Spleen (tissue), 11 donors: ENCODE data around the gene MAGI2. TPM values are rescaled to one million over a fixed set of nuclear protein-coding genes. Genes with fewer than 3 reads are reported as not detected.

Source experiments
- DNase-seq: peaks from one replicate; pipeline ENCODE4 v3.0.0-alpha.2; 2020
- H3K27ac ChIP-seq, 8 donors: fragments of 200-600 bp; sonication (generic) in 7 of 8; 1 replicate in 4 of 8; 2 replicates in 4 of 8; pipeline versions ENCODE4 v1.5.0 to v1.8.0; 2016 to 2021; ENCODE audit warnings: inconsistent platforms in 4 of 8, mild to moderate bottlenecking in 4 of 8, moderate library complexity in 1 of 8
- H3K27me3 ChIP-seq, 7 donors: fragments of 200-600 bp; sonication (generic) in 6 of 7; replicated peaks in 1 of 7; 1 replicate in 4 of 7; 2 replicates in 3 of 7; pipeline versions ENCODE4 v1.5.0 to v1.8.0; 2016 to 2021; ENCODE audit warnings: inconsistent platforms in 3 of 7, mild to moderate bottlenecking in 1 of 7
- H3K36me3 ChIP-seq, 6 donors: fragments of 200-600 bp; sonication (generic) in 5 of 6; 1 replicate in 4 of 6; 2 replicates in 2 of 6; pipeline versions ENCODE4 v1.5.0 to v1.8.0; 2016 to 2021; ENCODE audit warnings: inconsistent platforms in 2 of 6
- H3K4me1 ChIP-seq, 6 donors: fragments of 200-600 bp; sonication (generic) in 5 of 6; 1 replicate in 3 of 6; 2 replicates in 3 of 6; pipeline versions ENCODE4 v1.5.0 to v1.8.0; 2016 to 2021; ENCODE audit warnings: inconsistent platforms in 3 of 6
- H3K4me3 ChIP-seq, 8 donors: fragments of 200-600 bp; sonication (generic) in 7 of 8; 1 replicate in 4 of 8; 2 replicates in 4 of 8; pipeline versions ENCODE4 v1.5.0 to v1.8.0; 2016 to 2021; ENCODE audit warnings: inconsistent platforms in 4 of 8, mild to moderate bottlenecking in 4 of 8, moderate library complexity in 2 of 8
- H3K9me3 ChIP-seq, 8 donors: fragments of 200-600 bp; sonication (generic) in 7 of 8; 1 replicate in 4 of 8; 2 replicates in 4 of 8; pipeline versions ENCODE4 v1.5.0 to v1.8.0; 2016 to 2021; ENCODE audit warnings: inconsistent platforms in 4 of 8
- POLR2A ChIP-seq, 3 donors: fragments of 450-650 bp; IDR thresholded peaks; one replicate each; pipeline ENCODE4 v1.5.1; 2017; ENCODE audit warnings: antibody characterized with exemption in 3 of 3, mild to moderate bottlenecking in 1 of 3
- POLR2AphosphoS5 ChIP-seq, 3 donors: sonication (generic); formaldehyde crosslinking; IDR thresholded peaks; one replicate each; pipeline ENCODE4 v1.5.1; 2017; ENCODE audit warnings: antibody characterized with exemption in 3 of 3
- WGBS, 5 donors: extraction: QIAGEN DNeasy Blood & Tissue Kit in 3 of 5; methylation state at CpG; one replicate each; pipeline versions ENCODE4 v1.1.5 to v1.1.7; 2013 to 2018; 5-methylcytosine and 5-hydroxymethylcytosine counted together
- intact Hi-C: fragments of 100-400 bp; cut with DNase I; formaldehyde crosslinking; loops from one replicate; pipeline ENCODE4 v1.15.0; 2023; ENCODE audit warnings: low total_unique reads
- polyA plus RNA-seq, 3 donors: library from polyadenylated mRNA; stranded (reverse); fragments of 200-250 nt; gene quantifications; one replicate each; pipeline ENCODE4 v1.2.1, GENCODE V29; 2013
- total RNA-seq, 7 donors: library from RNA; depleted of rRNA in 3 of 7; stranded (reverse); fragments of >200 nt in 3 of 7; fragmentation: NEBNext Ultra II Directional in 4 of 7; extraction: Animal tissue kit (Norgen Biotek cat#: 25700) in 4 of 7; gene quantifications; one replicate each; pipeline versions ENCODE4 v1.1.0 to v1.2.1, GENCODE V29; 2016 to 2021
- TF ChIP-seq, protein P1 (sequence below), 11 experiments: fragments of 200-600 bp in 7 of 11; fragments of 450-650 bp in 4 of 11; sonication (generic) in 4 of 11; IDR thresholded peaks in 8 of 11; conservative IDR thresholded peaks in 3 of 11; 1 replicate in 7 of 11; 2 replicates in 4 of 11; pipeline versions ENCODE4 v1.4.0 to v1.8.0; 2016 to 2021; ENCODE audit warnings: antibody characterized with exemption in 11 of 11, inconsistent platforms in 4 of 11, mild to moderate bottlenecking in 1 of 11
- donor health status: healthy with polysubstance abuse.
- donor health status: DM: no; HTN: no; CAD: no; lungs with moderate emphysema.
- donor health status: DM: no; HTN: no; CAD: no.
- donor health status: Bipolar disorder and iron deficiency.
- donor health status: healthy.
- donor health status: DM: no; HTN: no; CAD: no.
- donor health status: DM: yes; HTN: yes; CAD: no.

Gene MAGI2
- total and polyA plus RNA-seq, 10 donors = 0.74 to 18.1 (median 11.1) TPM

DNA sequence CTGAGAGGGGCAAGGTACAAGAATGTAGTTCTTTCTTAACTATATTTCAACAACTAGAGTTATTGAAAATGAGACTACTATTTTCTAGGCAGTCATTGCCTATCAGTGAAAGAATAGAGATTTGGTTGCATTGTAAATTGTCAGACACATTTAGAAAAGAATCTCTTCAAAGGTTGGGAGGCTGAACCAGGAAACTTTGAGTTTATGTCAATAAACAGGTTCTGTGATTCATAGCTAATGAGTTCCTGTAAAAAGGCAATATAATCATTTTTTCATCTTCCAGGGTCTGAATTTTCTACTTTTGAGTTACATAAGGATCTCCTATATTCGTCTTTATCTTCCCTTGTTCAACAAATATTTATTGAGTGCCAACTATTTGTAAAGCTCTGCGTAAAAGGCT lies 47.1 kb downstream of the MAGI2 start:
- intact Hi-C loops = no loop called here
- no peaks in the 10 kb centered on the region for H3K4me1 ChIP-seq
- TF ChIP-seq, protein P1, sequence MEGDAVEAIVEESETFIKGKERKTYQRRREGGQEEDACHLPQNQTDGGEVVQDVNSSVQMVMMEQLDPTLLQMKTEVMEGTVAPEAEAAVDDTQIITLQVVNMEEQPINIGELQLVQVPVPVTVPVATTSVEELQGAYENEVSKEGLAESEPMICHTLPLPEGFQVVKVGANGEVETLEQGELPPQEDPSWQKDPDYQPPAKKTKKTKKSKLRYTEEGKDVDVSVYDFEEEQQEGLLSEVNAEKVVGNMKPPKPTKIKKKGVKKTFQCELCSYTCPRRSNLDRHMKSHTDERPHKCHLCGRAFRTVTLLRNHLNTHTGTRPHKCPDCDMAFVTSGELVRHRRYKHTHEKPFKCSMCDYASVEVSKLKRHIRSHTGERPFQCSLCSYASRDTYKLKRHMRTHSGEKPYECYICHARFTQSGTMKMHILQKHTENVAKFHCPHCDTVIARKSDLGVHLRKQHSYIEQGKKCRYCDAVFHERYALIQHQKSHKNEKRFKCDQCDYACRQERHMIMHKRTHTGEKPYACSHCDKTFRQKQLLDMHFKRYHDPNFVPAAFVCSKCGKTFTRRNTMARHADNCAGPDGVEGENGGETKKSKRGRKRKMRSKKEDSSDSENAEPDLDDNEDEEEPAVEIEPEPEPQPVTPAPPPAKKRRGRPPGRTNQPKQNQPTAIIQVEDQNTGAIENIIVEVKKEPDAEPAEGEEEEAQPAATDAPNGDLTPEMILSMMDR (IDR thresholded peaks at IDR 0.05 in 8 of 11, conservative IDR thresholded peaks at IDR 0.05 in 3 of 11) = no peak
- TF ChIP-seq POLR2AphosphoS5 (IDR thresholded peaks at IDR 0.05) = no peak
- TF ChIP-seq POLR2A (IDR thresholded peaks at IDR 0.05) = no peak
- H3K36me3 ChIP-seq = no peaks in the 10 kb centered on the region
- no peaks in the 10 kb centered on the region for H3K9me3 ChIP-seq
- no peak for DNase-seq
- 80 to 93% (median 86%) methylated on average over 2 of the region's 2 CpGs for WGBS, 5 donors
- no peaks in the 10 kb centered on the region for H3K27me3 ChIP-seq
- no peak overlapping the region for H3K27ac ChIP-seq
- H3K4me3 ChIP-seq = no peak overlapping the region

DNA sequence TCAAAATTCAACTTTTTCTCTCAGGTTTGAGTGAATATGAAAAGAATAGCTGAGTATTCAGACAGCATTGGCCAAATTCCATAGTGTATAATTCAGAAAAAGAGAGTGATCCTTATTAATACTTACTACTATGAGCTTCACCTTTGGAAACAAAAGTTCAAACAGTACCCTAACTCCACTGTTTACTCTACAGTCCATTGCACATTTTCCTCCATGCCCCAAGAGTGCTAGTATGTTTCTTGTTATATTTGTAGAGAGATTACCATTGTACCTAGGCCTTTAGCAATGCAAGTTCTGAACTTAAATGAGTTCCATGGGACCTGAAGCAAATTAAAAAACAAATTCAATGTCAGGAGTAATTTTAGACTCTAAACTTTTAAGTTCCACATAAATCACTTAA lies 48.1 kb downstream of the MAGI2 start:
- Histone ChIP-seq H3K4me3 (no peak overlapping the region), H3K36me3 (no peaks in the 10 kb centered on the region), H3K4me1 (no peaks in the 10 kb centered on the region), H3K27me3 (no peaks in the 10 kb centered on the region), H3K27ac (no peak overlapping the region), H3K9me3 (no peaks in the 10 kb centered on the region)
- intact Hi-C loops = no loop called here
- no peak for DNase-seq
- TF ChIP-seq POLR2A (IDR thresholded peaks at IDR 0.05) (no peak), POLR2AphosphoS5 (IDR thresholded peaks at IDR 0.05) (no peak)
- TF ChIP-seq, protein P1 (IDR thresholded peaks at IDR 0.05 in 8 of 11, conservative IDR thresholded peaks at IDR 0.05 in 3 of 11) = no peak

DNA sequence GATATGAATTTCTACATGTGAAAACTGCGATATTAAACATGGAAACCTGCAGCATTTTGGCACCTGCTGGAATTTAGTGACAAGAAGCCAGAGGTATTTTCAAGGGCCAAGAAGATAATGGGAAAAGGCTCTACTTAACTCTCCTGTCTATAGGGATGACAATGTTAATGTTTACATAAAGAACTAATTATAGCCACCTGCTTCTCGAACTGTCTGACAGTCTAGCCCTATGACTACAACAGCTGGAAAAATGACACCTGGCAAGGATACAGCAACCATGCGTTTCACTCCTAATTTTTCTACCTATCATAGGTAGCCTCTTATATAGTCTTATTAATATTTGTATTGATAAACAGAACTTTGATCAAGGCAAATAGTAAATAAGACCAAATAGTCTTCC lies 49.6 kb downstream of the MAGI2 start:
- no peaks in the 10 kb centered on the region for H3K36me3 ChIP-seq
- DNase-seq = no peak
- intact Hi-C loops = no loop called here
- H3K27me3 ChIP-seq = no peaks in the 10 kb centered on the region
- WGBS, 5 donors = 86 to 95% (median 88%) methylated on average over 3 of the region's 3 CpGs
- H3K4me1 ChIP-seq = no peaks in the 10 kb centered on the region
- no peak overlapping the region for H3K27ac ChIP-seq
- H3K9me3 ChIP-seq = no peaks in the 10 kb centered on the region
- TF ChIP-seq, protein P1 (IDR thresholded peaks at IDR 0.05 in 8 of 11, conservative IDR thresholded peaks at IDR 0.05 in 3 of 11) = no peak
- TF ChIP-seq POLR2A (IDR thresholded peaks at IDR 0.05) = no peak
- no peak overlapping the region for H3K4me3 ChIP-seq

DNA sequence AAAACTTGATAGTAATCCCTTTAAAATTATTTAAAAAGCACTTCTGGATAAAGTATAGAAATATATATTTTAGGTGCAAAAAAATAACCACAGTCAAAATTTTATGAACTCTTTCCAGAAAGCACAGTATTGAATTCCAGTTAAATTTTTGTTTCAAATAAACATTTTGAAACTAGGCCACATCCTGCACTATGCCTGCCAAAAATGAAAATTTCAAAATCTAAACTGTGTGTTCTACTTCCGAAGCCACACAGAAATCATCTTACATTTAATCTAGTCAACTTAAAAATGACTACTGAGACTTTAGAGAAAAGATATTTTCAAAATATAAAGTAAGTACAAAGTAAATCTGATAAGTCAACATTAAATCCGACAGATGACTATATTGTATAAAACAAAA lies 50.0 kb downstream of the MAGI2 start:
- Histone ChIP-seq H3K4me3 (no peak overlapping the region), H3K36me3 (no peaks in the 10 kb centered on the region), H3K4me1 (no peaks in the 10 kb centered on the region), H3K27ac (no peak overlapping the region), H3K9me3 (no peaks in the 10 kb centered on the region), H3K27me3 (no peaks in the 10 kb centered on the region)
- intact Hi-C loops = no loop called here
- TF ChIP-seq POLR2A (IDR thresholded peaks at IDR 0.05) (no peak), POLR2AphosphoS5 (IDR thresholded peaks at IDR 0.05) (no peak)
- TF ChIP-seq, protein P1 (IDR thresholded peaks at IDR 0.05 in 8 of 11, conservative IDR thresholded peaks at IDR 0.05 in 3 of 11) = no peak
- DNase-seq = no peak
- 68 to 79% (median 74%) methylated on average over 2 of the region's 2 CpGs for WGBS, 5 donors
